Adrenal gland (tissue), 5 donors: ENCODE data around the gene CES2.

ENCODE experiments used
- CTCF ChIP-seq, 6 experiments: fragments of 450-650 bp in 4 of 6; fragments of 200-600 bp in 2 of 6; sonication (generic) in 1 of 6; IDR thresholded peaks; 1 replicate in 5 of 6; 2 replicates in 1 of 6; pipeline versions ENCODE4 v1.5.1 to v1.8.0; 2016 to 2021; ENCODE audit warnings: antibody characterized with exemption in 6 of 6, mild to moderate bottlenecking in 2 of 6, moderate library complexity in 1 of 6
- POLR2A ChIP-seq, 2 donors: fragments of 450-650 bp; IDR thresholded peaks; one replicate each; pipeline ENCODE4 v1.6.1; 2017; ENCODE audit warnings: antibody characterized with exemption in 2 of 2, mild to moderate bottlenecking in 2 of 2, moderate library complexity in 1 of 2
- donor health status: DM: no; HTN: no; CAD: no.

GRCh38 chr16:66904428-66904845 is 30.9 kb upstream of the CES2 start:
- TF ChIP-seq CTCF (IDR thresholded peaks at IDR 0.05) (no peak), POLR2A (IDR thresholded peaks at IDR 0.05) (no peak)
